Activated naive CD4-positive, alpha-beta T cell (primary cell): Measurements from ENCODE around the gene PNPLA7.

Experiments used
- DNase-seq, 4 experiments: peaks; one replicate each; lab custom pipeline; 2025; lab: John Stamatoyannopoulos, UW

PNPLA7 gene

GRCh38 chr9:137494550-137495351 lies 55.5 kb downstream of the PNPLA7 start:
- DNase-seq, result no peak

- no peak for DNase-seq
These were observed 56.1 kb downstream of the PNPLA7 start for GRCh38 chr9:137494104-137494544.

- no peak for DNase-seq
These were observed 56.7 kb downstream of the PNPLA7 start for GRCh38 chr9:137493364-137494103.

GRCh38 chr9:137492464-137493363 lies 57.5 kb downstream of the PNPLA7 start:
- peak in 1 of 4 experiments; percentile 7 for DNase-seq

GRCh38 chr9:137491735-137492432 lies 58.3 kb downstream of the PNPLA7 start:
- no peak for DNase-seq

GRCh38 chr9:137490532-137491186 lies 59.5 kb downstream of the PNPLA7 start:
- DNase-seq, result no peak

GRCh38 chr9:137488906-137489305 lies 61.3 kb downstream of the PNPLA7 start:
- no peak for DNase-seq

GRCh38 chr9:137488327-137488653 lies 61.9 kb downstream of the PNPLA7 start:
- no peak for DNase-seq

GRCh38 chr9:137487454-137488326 lies 62.5 kb downstream of the PNPLA7 start:
- no peak for DNase-seq

GRCh38 chr9:137486545-137487453 lies 63.4 kb downstream of the PNPLA7 start:
- DNase-seq, result no peak

GRCh38 chr9:137486141-137486490 lies 64.1 kb downstream of the PNPLA7 start:
- DNase-seq, result no peak

GRCh38 chr9:137485343-137486140 lies 64.7 kb downstream of the PNPLA7 start:
- DNase-seq, result no peak

- DNase-seq, result no peak
These were observed 65.5 kb downstream of the PNPLA7 start for GRCh38 chr9:137484551-137485315.

- no peak for DNase-seq
These were observed 68.0 kb downstream of the PNPLA7 start for GRCh38 chr9:137482094-137482781.

GRCh38 chr9:137480686-137481683 lies 69.2 kb downstream of the PNPLA7 start:
- no peak for DNase-seq
